Natural killer cell (primary cell): Measurements from ENCODE around the gene CUEDC1. TPM values are rescaled to one million over a fixed set of nuclear protein-coding genes. Genes with fewer than 3 reads are reported as not detected.

Experiments used
- ATAC-seq, 3 donors: fragments of 150-1000 bp in 2 of 3; fragments of 200-7000 bp in 1 of 3; cut with Tn5 transposase; 1 replicate in 1 of 3; 2 replicates in 2 of 3; pipeline ENCODE4 v1.10.0; 2021; ENCODE audit warnings: mild to moderate bottlenecking in 2 of 3, moderate library complexity in 2 of 3
- DNase-seq, 2 donors: peaks; one replicate each; pipeline versions ENCODE4 v3.0.0 to v3.0.0-alpha.2; 2013 to 2021; ENCODE audit warnings: mixed read lengths in 1 of 2
- H3K27ac ChIP-seq: one replicate; pipeline ENCODE4 v1.5.1; 2013; ENCODE audit warnings: mild to moderate bottlenecking, low read length
- H3K27me3 ChIP-seq: one replicate; pipeline ENCODE4 v1.6.1; 2013; ENCODE audit warnings: low read length; ENCODE audit not compliant: control insufficient read depth, insufficient read depth
- H3K36me3 ChIP-seq: one replicate; pipeline ENCODE4 v1.6.1; 2013; ENCODE audit warnings: low read length; ENCODE audit not compliant: control insufficient read depth, insufficient read depth
- H3K4me1 ChIP-seq: one replicate; pipeline ENCODE4 v1.6.1; 2013; ENCODE audit warnings: low read length; ENCODE audit not compliant: control insufficient read depth, insufficient read depth
- H3K4me3 ChIP-seq: one replicate; pipeline ENCODE4 v1.5.1; 2013; ENCODE audit warnings: low read length
- H3K9me3 ChIP-seq: one replicate; pipeline ENCODE4 v1.6.1; 2013; ENCODE audit warnings: low read length; ENCODE audit not compliant: control insufficient read depth, insufficient read depth
- H3K27ac Mint-ChIP-seq, 2 donors: one replicate each; pipeline ENCODE4 v1.8.0; 2022; ENCODE audit warnings: mild to moderate bottlenecking in 2 of 2, mixed read lengths in 2 of 2, moderate library complexity in 1 of 2
- H3K27me3 Mint-ChIP-seq, 2 donors: one replicate each; pipeline ENCODE4 v1.8.0; 2022; ENCODE audit warnings: low read depth in 2 of 2, mixed read lengths in 2 of 2
- H3K36me3 Mint-ChIP-seq: one replicate; pipeline ENCODE4 v1.8.0; 2022; ENCODE audit warnings: mixed read lengths
- H3K4me1 Mint-ChIP-seq, 2 donors: one replicate each; pipeline ENCODE4 v1.8.0; 2022; ENCODE audit warnings: mixed read lengths in 2 of 2
- H3K4me3 Mint-ChIP-seq: one replicate; pipeline ENCODE4 v1.8.0; 2022; ENCODE audit warnings: mild to moderate bottlenecking, moderate library complexity, mixed read lengths
- H3K9me3 Mint-ChIP-seq, 2 donors: one replicate each; pipeline ENCODE4 v1.8.0; 2022; ENCODE audit warnings: mixed read lengths in 2 of 2
- WGBS: methylation state at CpG from one replicate; pipeline ENCODE4 v1.1.7; 2013; ENCODE audit warnings: missing lambda C conversion rate; ENCODE audit not compliant: insufficient coverage; 5-methylcytosine and 5-hydroxymethylcytosine counted together
- intact Hi-C: fragments of 100-400 bp; cut with micrococcal nuclease; formaldehyde crosslinking; loops from one replicate; pipeline ENCODE4 v1.14.2; 2022
- total RNA-seq, 4 donors: library from RNA; stranded (reverse); fragments of 120-200 nt in 1 of 4; gene quantifications; one replicate each; pipeline versions ENCODE4 v1.2.3 to v1.2.4, GENCODE V29; 2013 to 2022
- TF ChIP-seq, protein P1 (sequence below): fragments of 200-600 bp; IDR thresholded peaks from one replicate; pipeline ENCODE4 v1.8.0; 2022; ENCODE audit warnings: antibody characterized with exemption

The CUEDC1 gene
- total RNA-seq, 3 donors from 2014 or later (not counting 1 experiment from before 2014, with no cell fraction given), result 1.5 to 3.7 (median 2.6) TPM

DNA sequence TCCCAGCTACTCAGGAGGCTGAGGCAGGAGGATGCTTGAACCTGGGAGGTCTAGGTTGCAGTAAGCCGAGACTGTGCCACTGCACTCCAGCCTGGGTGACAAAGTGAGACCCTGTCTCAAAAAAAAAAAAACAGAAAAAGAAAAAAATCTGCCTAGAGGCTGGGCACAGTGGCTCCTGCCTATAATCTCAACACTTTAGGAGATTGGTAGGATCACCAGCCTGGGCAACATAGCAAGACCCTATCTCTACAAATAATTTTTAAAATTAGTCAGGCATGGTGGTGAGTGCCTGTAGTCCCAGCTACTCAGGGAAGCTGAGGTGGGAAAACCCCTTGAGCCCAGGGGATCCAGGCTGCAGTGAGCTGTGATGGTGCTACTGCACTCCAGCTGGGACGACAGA lies 17.7 kb downstream of the CUEDC1 start:
- peaks cover 24% of the 10 kb centered on the region for H3K4me1 ChIP-seq
- Mint-ChIP-seq H3K4me1 (peaks cover 0 to 6% of the 10 kb centered on the region in 2 donors), H3K27ac (no peak overlapping the region), H3K9me3 (no peaks in the 10 kb centered on the region), H3K4me3 (no peak overlapping the region), H3K27me3 (peaks cover 21% of the 10 kb centered on the region in 2 donors), H3K36me3 (no peaks in the 10 kb centered on the region)
- no peak for ATAC-seq
- no peak for DNase-seq
- H3K27me3 ChIP-seq, result no peaks in the 10 kb centered on the region
- H3K4me3 ChIP-seq, result no peak overlapping the region
- H3K36me3 ChIP-seq, result no peaks in the 10 kb centered on the region
- H3K27ac ChIP-seq, result no peak overlapping the region
- WGBS, result 90% methylated on average over 1 of the region's 2 CpGs
- H3K9me3 ChIP-seq, result no peaks in the 10 kb centered on the region
- TF ChIP-seq, protein P1, sequence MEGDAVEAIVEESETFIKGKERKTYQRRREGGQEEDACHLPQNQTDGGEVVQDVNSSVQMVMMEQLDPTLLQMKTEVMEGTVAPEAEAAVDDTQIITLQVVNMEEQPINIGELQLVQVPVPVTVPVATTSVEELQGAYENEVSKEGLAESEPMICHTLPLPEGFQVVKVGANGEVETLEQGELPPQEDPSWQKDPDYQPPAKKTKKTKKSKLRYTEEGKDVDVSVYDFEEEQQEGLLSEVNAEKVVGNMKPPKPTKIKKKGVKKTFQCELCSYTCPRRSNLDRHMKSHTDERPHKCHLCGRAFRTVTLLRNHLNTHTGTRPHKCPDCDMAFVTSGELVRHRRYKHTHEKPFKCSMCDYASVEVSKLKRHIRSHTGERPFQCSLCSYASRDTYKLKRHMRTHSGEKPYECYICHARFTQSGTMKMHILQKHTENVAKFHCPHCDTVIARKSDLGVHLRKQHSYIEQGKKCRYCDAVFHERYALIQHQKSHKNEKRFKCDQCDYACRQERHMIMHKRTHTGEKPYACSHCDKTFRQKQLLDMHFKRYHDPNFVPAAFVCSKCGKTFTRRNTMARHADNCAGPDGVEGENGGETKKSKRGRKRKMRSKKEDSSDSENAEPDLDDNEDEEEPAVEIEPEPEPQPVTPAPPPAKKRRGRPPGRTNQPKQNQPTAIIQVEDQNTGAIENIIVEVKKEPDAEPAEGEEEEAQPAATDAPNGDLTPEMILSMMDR, result no peak
- intact Hi-C loops, result no loop called here

DNA sequence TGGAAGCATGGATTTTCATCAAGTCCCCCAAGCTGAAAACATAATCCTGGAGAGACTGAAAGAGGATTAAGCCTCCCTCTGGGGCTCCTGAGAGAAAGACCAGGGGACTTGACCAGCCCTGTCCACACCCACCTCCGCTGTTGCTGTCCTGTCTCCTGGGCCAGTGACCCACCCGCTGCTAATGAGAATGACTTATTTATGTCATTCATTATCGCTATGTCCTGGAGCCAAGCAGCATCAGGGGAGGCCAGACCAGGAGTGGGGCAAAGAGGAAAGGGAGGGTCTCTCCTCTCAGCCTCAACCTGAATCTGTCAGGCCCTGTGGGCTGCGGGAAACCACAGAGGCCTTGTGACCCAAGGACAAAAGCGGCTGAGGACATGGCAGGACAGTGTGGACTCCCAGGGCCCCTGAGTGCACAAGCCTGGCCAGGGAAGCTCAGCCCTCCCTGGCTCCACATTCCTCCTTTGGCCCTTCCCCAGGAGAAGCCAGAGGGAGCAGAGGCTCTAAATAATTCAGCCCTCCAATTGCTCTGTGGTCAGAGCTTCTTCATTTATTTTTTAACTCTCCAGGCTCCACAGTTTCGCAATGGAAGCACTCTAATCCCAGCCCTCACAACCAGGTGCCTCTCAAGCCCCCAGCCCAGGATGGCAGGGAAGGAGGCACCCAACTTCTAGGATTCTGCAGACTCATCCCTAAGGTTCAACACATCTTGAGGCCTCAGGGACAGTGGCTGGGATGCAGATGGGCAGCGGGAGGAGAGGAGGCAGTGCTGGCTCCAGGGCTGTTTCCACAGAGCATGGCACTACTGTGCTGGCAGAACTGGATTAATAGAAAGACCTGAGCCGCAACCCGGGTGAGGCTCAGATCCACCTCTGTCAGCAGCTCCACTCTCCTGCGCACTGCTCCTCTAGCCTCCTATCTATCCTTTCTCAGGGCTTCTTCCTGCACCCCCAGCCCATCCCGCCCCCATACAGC lies 19.1 kb downstream of the CUEDC1 start:
- Mint-ChIP-seq H3K27ac (no peak overlapping the region), H3K36me3 (no peaks in the 10 kb centered on the region), H3K4me3 (no peak overlapping the region), H3K27me3 (peaks cover 14 to 17% of the 10 kb centered on the region in 2 donors), H3K9me3 (no peaks in the 10 kb centered on the region), H3K4me1 (peaks cover 0 to 6% of the 10 kb centered on the region in 2 donors)
- H3K27me3 ChIP-seq, result no peaks in the 10 kb centered on the region
- 60% methylated on average over 11 of the region's 11 CpGs for whole genome bisulfite sequencing
- H3K27ac ChIP-seq, result no peak overlapping the region
- no peak overlapping the region for H3K4me3 ChIP-seq
- H3K4me1 ChIP-seq, result peaks cover 24% of the 10 kb centered on the region
- H3K36me3 ChIP-seq, result no peaks in the 10 kb centered on the region
- DNase-seq (no peak), ATAC-seq (no peak)
- H3K9me3 ChIP-seq, result no peaks in the 10 kb centered on the region
- TF ChIP-seq, protein P1, result no peak
- intact Hi-C loops, result no loop called here

DNA sequence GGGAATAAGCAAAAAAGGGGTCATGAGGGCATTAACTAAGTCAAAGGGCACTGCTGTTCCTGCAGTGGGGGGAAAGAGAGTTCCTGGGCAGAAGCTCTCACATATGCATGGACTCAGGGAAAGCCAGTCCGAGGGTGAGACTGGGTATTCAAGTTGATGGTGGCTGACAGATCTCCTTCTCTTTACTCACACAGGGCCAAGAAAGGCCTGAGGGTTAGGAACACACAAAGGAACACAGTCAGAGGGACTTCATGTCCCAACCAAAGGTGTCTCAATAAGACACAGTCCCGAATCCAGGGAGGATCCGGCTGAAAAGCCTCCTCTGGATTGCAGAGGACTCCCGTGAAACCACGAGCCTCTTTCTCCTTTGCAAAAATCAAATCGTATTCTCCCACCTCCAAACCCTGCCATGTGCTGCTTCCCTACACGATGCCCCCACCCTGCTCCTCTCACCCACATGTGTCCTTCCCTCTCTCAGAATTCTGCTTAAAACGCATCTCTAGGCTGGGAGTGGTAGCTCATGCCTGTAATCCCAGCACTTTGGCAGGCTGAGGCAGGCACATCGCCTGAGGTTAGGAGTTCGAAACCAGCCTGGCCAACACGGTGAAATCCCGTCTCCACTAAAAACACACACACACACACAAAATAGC lies 23.6 kb downstream of the CUEDC1 start:
- H3K27ac Mint-ChIP-seq, result no peak overlapping the region
- ATAC-seq, result no peak

More for the DNA sequence above, 23.6 kb downstream of the CUEDC1 start:
- peaks cover 15 to 17% of the 10 kb centered on the region in 2 donors for H3K27me3 Mint-ChIP-seq
- no peaks in the 10 kb centered on the region for H3K9me3 Mint-ChIP-seq
- Histone ChIP-seq H3K9me3 (no peaks in the 10 kb centered on the region), H3K36me3 (no peaks in the 10 kb centered on the region), H3K4me1 (peaks cover 12% of the 10 kb centered on the region), H3K27me3 (peaks cover 2% of the 10 kb centered on the region), H3K27ac (no peak overlapping the region), H3K4me3 (no peak overlapping the region)
- WGBS, result 92% methylated on average over 12 of the region's 12 CpGs
- DNase-seq, result no peak
- H3K36me3 Mint-ChIP-seq, result no peaks in the 10 kb centered on the region
- H3K4me3 Mint-ChIP-seq, result no peak overlapping the region
- intact Hi-C loops, result no loop called here
- H3K4me1 Mint-ChIP-seq, result no peaks in the 10 kb centered on the region
- TF ChIP-seq, protein P1, result no peak
